OCI-LY3 (cell line): Measurements from ENCODE around the gene KRTAP4-9.
"Not testable (repeated sequence)": the region's sequence is repeated elsewhere in the genome, so short reads cannot be mapped to it uniquely, and the experiment has no call there.

Experiments
- H2AFZ ChIP-seq: fragments of 200-600, 300-600 bp; shearing (Covaris generic); 2 replicates; pipeline ENCODE4 v1.6.0; 2014; ENCODE audit warnings: antibody characterized with exemption, low read depth, low read length
- H3K27ac ChIP-seq: fragments of 200-600, 300-600 bp; sonication (generic); 2 replicates; pipeline ENCODE4 v1.5.1; 2014; ENCODE audit warnings: mild to moderate bottlenecking, low read length, moderate library complexity, mixed read lengths
- H3K27me3 ChIP-seq: fragments of 200-600, 300-600 bp; sonication (generic); 2 replicates; pipeline ENCODE4 v1.6.1; 2014; ENCODE audit warnings: low read depth, low read length, mixed read lengths
- H3K36me3 ChIP-seq: fragments of 200-600, 300-600 bp; sonication (generic); replicated peaks from 2 replicates; pipeline ENCODE3; 2014; ENCODE audit warnings: low read depth, low read length, mixed read lengths
- H3K4me1 ChIP-seq: fragments of 300-600, 200-600 bp; sonication (generic); 2 replicates; pipeline ENCODE4 v1.6.1; 2014; ENCODE audit warnings: low read length, mixed read lengths
- H3K4me2 ChIP-seq: fragments of 200-600, 300-600 bp; sonication (generic); 2 replicates; pipeline ENCODE4 v1.6.1; 2014; ENCODE audit warnings: low read length, mixed read lengths
- H3K4me3 ChIP-seq: fragments of 300-600, 200-600 bp; sonication (generic); 2 replicates; pipeline ENCODE4 v1.5.1; 2014; ENCODE audit warnings: antibody characterized with exemption, mild to moderate bottlenecking, low read length, moderate library complexity
- H3K79me2 ChIP-seq: fragments of 300-600, 200-600 bp; shearing (Covaris generic); 2 replicates; pipeline ENCODE4 v1.6.1; 2014; ENCODE audit warnings: mild to moderate bottlenecking, low read length, mixed read lengths
- H3K9ac ChIP-seq: fragments of 300-600, 200-600 bp; shearing (Covaris generic); 2 replicates; pipeline ENCODE4 v1.6.0; 2014; ENCODE audit warnings: mild to moderate bottlenecking, low read length, moderate library complexity
- H3K9me3 ChIP-seq: fragments of 200-600, 300-600 bp; shearing (Covaris generic); 2 replicates; pipeline ENCODE4 v1.6.1; 2014; ENCODE audit warnings: low read length, mixed read lengths; ENCODE audit not compliant: insufficient read depth
- H4K20me1 ChIP-seq: fragments of 200-600, 300-600 bp; sonication (generic); 2 replicates; pipeline ENCODE4 v1.6.1; 2016; ENCODE audit warnings: low read length, mixed read lengths; ENCODE audit not compliant: insufficient read depth
- EZH2phosphoT487 ChIP-seq: fragments of 200-600 bp; shearing (Covaris generic); IDR thresholded peaks from 2 replicates; pipeline ENCODE4 v1.6.1; 2018; ENCODE audit warnings: antibody characterized with exemption, mixed run types, low read depth
- TF ChIP-seq, protein P1 (sequence below): fragments of 200-600, 300-600 bp; sonication (generic); IDR thresholded peaks from 2 replicates; pipeline ENCODE4 v1.5.1; 2014; ENCODE audit warnings: antibody characterized with exemption, low read length, low read depth

Gene KRTAP4-9

DNA sequence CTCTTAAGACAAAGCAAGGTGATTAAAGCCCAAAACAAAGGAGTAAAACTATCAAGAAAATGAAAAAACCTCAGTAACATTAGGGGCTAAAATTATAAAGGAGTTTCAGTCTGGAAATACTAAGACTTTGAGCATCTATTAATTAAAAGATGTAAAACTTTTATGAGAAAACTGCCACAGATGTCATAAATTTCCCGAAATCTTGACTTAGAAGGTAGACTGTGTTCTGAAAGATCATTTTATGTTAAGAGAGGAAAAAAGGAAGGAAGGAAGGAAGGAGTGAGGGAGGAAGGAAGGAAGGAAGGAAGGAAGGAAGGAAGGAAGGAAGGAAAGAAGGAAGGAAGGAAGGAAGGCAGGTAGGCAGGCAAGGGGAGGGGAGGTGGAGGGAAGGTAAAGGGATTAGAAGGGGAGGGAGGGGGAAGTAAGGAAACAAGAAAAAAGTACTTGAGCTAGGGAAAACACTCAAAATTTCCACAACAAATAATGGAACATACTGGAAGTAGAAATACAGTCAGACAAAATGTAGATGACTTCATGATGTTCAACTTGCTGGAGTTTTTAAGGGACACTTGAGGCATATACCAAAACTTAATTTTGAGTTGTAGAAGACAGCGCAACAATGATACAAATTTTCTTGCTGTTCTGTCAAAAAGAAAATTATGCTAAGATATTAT lies 42.5 kb downstream of the KRTAP4-9 start:
- Histone ChIP-seq H4K20me1 (no peaks in the 10 kb centered on the region), H3K4me3 (no peak overlapping the region), H3K36me3 (no peaks in the 10 kb centered on the region), H2AFZ (no peak overlapping the region), H3K9me3 (no peaks in the 10 kb centered on the region), H3K27ac (no peak overlapping the region), H3K79me2 (no peaks in the 10 kb centered on the region), H3K4me1 (no peaks in the 10 kb centered on the region), H3K9ac (no peak overlapping the region), H3K27me3 (peaks cover 8% of the 10 kb centered on the region; the same call in 1 of the 2 replicates), H3K4me2 (no peak overlapping the region)
- TF ChIP-seq EZH2phosphoT487: no peak
- TF ChIP-seq, protein P1, sequence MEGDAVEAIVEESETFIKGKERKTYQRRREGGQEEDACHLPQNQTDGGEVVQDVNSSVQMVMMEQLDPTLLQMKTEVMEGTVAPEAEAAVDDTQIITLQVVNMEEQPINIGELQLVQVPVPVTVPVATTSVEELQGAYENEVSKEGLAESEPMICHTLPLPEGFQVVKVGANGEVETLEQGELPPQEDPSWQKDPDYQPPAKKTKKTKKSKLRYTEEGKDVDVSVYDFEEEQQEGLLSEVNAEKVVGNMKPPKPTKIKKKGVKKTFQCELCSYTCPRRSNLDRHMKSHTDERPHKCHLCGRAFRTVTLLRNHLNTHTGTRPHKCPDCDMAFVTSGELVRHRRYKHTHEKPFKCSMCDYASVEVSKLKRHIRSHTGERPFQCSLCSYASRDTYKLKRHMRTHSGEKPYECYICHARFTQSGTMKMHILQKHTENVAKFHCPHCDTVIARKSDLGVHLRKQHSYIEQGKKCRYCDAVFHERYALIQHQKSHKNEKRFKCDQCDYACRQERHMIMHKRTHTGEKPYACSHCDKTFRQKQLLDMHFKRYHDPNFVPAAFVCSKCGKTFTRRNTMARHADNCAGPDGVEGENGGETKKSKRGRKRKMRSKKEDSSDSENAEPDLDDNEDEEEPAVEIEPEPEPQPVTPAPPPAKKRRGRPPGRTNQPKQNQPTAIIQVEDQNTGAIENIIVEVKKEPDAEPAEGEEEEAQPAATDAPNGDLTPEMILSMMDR: no peak

DNA sequence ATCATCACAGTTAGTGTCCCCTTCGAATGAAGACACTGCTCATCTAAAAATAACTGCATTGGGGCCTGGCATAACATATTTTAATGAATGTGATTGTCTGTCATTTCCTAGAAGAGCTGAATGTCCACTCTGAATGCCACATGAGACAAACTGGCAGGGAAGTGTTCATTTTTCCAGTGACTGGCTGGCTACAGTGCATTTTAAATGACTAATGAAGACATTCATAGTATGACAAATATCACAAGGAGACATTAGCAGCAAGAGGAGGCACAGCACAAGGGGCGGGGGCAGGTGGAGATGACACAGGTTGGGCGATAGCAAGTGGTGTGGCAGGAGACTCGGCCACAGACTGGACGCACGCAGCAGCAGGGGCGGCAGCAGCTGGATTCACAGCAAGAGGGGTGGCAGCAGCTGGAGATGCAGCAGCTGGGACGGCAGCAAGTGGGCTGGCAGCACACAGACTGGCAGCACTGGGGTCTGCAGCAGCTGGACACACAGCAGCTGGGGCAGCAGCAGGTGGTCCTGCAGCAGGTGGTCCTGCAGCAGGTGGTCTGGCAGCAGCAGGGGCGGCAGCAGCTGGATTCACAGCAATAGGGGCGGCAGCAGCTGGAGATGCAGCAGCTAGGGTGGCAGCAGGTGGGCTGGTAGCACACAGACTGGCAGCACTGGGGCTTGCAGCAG lies 43.9 kb downstream of the KRTAP4-9 start:
- not testable (repeated sequence) for H3K27ac ChIP-seq

DNA sequence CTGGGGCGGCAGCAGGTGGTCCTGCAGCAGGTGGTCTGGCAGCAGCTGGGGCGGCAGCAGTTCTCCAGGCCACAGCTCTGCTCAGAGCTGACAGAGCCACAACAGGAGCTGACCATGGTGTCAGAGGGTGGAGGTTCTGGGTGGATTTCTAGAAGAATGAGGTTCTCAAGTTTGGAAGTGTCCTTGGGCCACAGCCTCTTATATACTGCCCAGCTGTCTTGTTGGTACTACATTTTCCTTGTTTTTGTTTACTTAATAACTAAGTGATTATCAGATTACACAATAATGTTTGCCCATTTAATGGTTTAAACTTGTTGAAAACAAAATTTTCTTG lies 44.4 kb downstream of the KRTAP4-9 start, which contains the start of gene KRTAP4-5:
KRTAP4-5 (minus strand) TSS at position 174 of the 334 bp plus-strand sequence; CDS start at position 116, 58 bp downstream.
- no peaks in the 10 kb centered on the region for H3K4me1 ChIP-seq
- H4K20me1 ChIP-seq: no peaks in the 10 kb centered on the region
- H3K9me3 ChIP-seq: no peaks in the 10 kb centered on the region
- no peak within 1 kb of the TSS for H3K4me2 ChIP-seq
- no peaks in the 10 kb centered on the region for H3K36me3 ChIP-seq
- H3K9ac ChIP-seq: no peak within 1 kb of the TSS
- no peak within 1 kb of the TSS for H2AFZ ChIP-seq
- H3K4me3 ChIP-seq: no peak within 1 kb of the TSS
- TF ChIP-seq, protein P1: no peak
- no peak for TF ChIP-seq EZH2phosphoT487
- H3K27ac ChIP-seq: no peak within 1 kb of the TSS
- peaks cover 18% of the 10 kb centered on the region; the same call in 1 of the 2 replicates for H3K27me3 ChIP-seq
- no peaks in the 10 kb centered on the region for H3K79me2 ChIP-seq

More for the DNA sequence above, 43.9 kb downstream of the KRTAP4-9 start:
- H3K36me3 ChIP-seq, H3K9ac ChIP-seq, H3K4me1 ChIP-seq, H3K4me3 ChIP-seq, H3K9me3 ChIP-seq, H3K79me2 ChIP-seq, H3K4me2 ChIP-seq, H2AFZ ChIP-seq, H4K20me1 ChIP-seq: not testable (repeated sequence)
- peaks cover 18% of the 10 kb centered on the region; the same call in 1 of the 2 replicates for H3K27me3 ChIP-seq

DNA sequence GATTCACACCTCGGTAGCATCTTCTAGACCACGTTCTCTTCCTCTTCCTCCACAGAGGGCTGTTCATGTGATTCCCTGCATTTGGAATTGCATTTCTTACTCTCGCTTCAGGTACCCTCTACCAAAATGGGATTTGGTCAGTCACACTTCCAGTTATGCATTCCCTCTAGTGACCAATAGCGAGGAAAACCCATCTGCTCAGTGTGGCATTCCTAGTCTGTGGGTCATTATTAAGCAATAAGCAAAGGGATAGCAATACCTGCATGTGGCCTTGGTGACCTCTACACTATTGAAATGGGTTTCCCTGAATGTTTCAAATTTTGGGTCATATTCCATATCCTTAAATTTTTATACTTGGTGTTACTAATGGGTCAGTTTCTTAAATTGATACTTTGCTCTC lies 44.8 kb downstream of the KRTAP4-9 start:
- no peak for TF ChIP-seq EZH2phosphoT487
- TF ChIP-seq, protein P1: no peak
- H3K9me3 ChIP-seq: no peaks in the 10 kb centered on the region
- no peak overlapping the region for H3K9ac ChIP-seq
- peaks cover 18% of the 10 kb centered on the region; the same call in 1 of the 2 replicates for H3K27me3 ChIP-seq
- no peaks in the 10 kb centered on the region for H3K4me1 ChIP-seq
- H3K4me3 ChIP-seq: no peak overlapping the region
- no peak overlapping the region for H3K4me2 ChIP-seq
- H3K27ac ChIP-seq: no peak overlapping the region
- no peak overlapping the region for H2AFZ ChIP-seq
- H3K79me2 ChIP-seq: no peaks in the 10 kb centered on the region
- no peaks in the 10 kb centered on the region for H3K36me3 ChIP-seq
- no peaks in the 10 kb centered on the region for H4K20me1 ChIP-seq
